Activated CD8-positive, alpha-beta memory T cell treated with anti-CD3 and anti-CD28 coated beads, Interleukin-2, amount 10 ng/mL, durations not matched to agents 7 days and 5 days (primary cell): Measurements from ENCODE around the gene IL2RA. TPM values are rescaled to one million over a fixed set of nuclear protein-coding genes. Genes with fewer than 3 reads are reported as not detected.

ENCODE experiments used
- total RNA-seq, 2 experiments: library from RNA; stranded (reverse); gene quantifications; one replicate each; pipeline ENCODE4 v1.2.3, GENCODE V29; 2021

The IL2RA gene
- total RNA-seq, 2 experiments from 2014 or later = 302 to 832 TPM

Other genes with a start within 250 kb of the IL2RA start
- 100 to 1,000 TPM; 196 to 263 TPM for gene GDI2, start 248.9 kb downstream of the IL2RA start, total RNA-seq
- 1 to 10 TPM; 4.6 to 4.7 TPM for gene ANKRD16, start 172.5 kb downstream of the IL2RA start, total RNA-seq
- gene FBH1, start 172.1 kb downstream of the IL2RA start, total RNA-seq = 10 to 100 TPM; 55.1 to 66.3 TPM
- 10 to 100 TPM; 31.1 to 31.7 TPM for gene IL15RA, start 84.8 kb downstream of the IL2RA start, total RNA-seq
- 100 to 1,000 TPM; 205 to 267 TPM for gene RBM17, start 26.7 kb upstream of the IL2RA start, total RNA-seq
- 10 to 100 TPM; 57.1 to 59.3 TPM for gene PFKFB3, start 140.6 kb upstream of the IL2RA start, total RNA-seq